Kidney capillary endothelial cell (primary cell): ENCODE data around the gene USP48.

Experiments used
- DNase-seq: peaks from one replicate; pipeline ENCODE4 v3.0.0-alpha.2; 2018; ENCODE audit warnings: low spot score

USP48 gene

DNA sequence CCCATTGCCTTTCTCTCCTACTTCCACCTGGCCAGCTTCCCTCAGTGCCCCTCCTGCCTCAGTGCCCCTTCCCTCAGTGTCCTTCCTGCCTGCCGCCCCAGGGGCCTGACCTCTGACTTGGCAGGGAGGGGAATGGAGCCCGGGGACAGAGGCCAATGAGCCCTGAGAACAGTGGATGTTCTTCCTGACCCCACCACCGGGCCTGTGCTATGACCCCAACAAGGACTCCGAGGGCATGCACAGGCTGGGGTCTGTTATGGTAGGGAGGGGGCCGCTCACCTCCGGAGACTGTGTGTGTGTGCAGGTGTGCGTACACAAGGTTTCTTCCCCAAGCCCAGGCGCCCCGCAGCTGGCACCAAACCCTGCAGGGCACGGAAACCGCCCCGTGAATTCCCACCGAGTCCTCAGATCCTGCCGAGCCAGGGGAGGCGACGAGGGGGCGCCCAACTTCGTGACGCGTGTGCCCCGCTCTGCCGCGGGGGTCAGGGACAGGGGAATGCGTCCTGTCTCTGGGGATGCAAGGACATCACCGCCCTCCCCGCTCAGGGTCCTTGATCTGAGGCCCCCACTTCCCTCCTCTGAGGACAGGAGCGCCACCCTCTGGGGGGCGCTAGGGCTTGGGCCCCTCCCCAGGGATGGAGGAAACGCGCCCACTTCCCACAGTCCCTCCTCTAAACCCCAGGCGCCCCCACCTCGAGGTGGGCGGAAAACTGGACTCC, 114.6 kb downstream of the USP48 start:
- no peak for DNase-seq

DNA sequence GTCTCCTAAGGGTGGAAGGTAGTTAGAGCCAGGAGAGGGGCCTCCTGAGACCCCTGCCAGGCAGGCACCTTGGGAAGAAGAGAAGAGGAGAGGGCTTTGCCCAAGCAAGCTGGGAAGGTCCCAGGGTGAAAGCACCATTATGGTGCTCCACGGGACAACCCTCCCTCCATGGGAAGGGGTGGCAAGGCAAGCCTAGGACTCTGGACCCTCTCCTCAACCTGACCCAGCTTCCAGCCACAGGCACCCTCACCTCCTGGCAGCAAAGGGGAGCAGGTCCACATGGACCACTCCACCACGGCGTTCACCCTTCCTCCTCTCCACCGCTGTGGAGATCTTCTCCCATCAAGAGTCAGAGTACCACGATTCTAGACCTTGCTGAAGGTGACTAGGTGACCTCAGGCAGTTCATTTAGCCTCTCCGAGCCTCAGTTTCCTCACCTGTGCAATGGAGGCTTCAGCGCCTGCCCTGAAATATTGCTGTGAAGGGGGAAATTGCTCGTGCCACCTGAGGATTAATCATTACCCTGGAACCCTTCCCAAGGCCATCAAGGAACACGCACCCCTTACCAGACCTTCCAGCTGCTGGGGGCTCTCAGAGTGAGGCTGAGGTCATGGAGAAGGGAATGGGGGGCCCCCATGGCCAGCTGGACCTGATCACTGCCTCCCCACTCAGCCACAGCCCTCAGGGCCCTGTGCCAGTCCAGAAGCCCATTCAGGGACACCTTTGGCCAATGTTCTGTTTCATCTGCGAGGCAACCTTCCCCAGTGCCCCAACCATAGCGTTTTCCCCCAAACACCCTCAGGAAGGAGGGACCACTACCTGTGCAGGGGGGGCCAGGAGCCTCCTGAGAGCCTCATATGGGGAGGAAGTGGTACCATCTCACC, 115.4 kb downstream of the USP48 start:
- no peak for DNase-seq

DNA sequence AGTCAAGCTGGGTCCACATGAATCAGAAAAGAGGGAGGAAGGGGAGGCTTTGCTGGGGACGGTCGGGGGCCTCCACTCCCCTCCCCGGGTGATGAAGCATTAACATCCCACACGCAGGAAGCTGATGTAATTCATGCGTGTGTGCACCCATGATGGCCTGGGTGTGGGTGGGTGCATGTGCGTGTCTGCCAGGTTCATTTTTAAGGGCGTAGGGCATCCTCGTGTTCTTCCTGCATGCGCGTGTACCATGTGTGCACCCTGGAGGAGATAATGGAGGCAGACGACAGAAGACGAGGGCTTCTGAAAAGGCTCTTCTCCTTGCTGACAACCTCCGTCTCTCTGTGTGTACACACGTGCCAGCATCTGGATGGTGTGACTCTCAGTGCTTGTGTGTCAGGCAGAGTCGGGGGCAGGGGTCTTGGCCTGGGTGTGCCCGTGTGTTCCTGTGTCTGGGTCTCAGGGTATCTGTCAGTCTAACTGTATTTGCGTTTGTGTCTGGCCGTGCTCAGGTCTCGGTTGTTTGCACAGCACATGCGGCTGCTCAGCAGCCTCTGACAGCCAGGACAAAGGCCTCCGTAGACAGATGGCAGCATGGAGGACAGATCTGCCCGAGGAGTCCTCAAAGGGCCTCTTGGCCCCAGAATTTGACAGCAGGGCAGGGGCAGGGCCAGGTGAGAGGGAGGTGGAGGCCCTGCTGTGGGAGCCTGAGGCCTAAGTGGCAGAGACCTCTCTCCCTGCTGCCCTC, 116.2 kb downstream of the USP48 start:
- no peak for DNase-seq

DNA sequence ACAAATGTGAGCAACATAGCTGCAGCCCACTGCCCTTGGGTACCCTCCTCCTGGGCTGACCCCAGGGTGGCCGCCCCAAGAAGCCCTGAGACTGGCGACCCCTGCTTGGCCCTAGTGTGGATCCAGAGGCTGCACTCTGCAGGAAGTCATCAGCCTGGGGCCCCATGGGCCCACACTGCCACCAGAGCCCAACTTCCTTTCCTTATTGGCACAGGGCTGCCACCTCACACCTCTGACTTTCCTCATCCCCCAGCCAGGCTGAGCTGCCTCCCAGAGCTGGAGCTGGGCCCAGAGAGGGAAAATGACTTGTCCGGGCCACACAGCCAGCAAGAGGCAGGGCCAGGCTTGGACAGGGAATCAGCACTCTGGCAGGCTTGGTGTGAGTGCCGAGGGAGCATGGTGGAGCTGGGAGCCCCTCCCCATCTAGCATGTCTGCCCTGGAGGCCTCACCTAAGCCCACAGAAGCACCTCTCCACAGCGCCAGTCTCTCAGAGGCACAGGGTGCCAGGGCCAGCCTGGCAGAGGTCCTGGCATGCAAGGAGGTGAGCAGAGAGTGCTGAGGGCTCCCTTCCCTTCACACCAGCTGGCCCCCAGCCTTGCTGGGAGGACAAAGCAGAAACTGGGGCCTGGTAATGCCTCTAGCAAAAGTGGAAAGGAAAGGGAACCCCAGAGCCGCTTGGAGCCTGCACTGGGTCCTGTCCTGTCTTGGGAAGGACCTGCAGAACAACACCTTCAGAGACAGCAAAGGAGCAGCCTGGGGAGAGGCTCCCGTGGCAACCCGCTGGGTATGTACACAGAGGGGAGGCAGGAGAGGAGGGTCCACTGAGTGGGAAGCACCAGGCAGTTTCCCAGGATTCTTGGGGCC, 117.0 kb downstream of the USP48 start:
- no peak for DNase-seq

DNA sequence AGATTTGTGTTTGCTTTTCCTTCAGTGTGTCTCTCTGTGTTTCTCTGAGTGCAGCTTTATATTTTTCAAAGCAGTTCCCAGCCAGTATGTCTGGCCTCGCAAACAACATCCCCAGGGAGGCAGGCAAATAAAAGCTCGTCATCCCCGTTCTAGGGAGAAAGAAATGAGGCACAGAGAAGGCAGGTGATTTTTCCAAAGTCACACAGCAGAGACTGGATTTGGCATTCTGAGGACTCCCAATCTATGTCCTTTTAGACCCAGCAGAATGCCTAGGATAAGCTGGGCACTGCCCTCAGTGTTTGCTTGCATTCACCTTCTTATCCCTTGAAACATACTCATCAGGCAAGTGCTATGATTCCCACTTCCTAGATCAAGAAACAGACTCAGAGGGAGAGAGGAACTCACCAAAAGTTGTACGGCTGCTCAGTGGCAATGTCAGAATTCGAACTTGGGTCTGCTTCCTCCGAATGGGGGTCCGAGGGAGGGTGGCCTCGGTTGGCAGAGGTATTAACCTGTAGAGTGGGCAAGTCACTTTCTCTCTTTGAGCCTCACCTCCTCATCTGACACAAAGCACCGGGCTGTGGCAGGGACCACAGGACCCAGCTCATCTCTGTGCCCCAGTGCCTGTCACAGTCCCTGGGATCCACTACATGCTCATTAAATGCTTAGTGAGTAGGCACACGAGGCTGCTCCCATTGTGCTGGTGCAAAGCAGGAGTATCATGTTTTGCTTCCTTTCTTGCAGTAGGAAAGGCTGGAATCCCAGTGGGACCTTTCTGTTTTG, 118.0 kb downstream of the USP48 start:
- no peak for DNase-seq

DNA sequence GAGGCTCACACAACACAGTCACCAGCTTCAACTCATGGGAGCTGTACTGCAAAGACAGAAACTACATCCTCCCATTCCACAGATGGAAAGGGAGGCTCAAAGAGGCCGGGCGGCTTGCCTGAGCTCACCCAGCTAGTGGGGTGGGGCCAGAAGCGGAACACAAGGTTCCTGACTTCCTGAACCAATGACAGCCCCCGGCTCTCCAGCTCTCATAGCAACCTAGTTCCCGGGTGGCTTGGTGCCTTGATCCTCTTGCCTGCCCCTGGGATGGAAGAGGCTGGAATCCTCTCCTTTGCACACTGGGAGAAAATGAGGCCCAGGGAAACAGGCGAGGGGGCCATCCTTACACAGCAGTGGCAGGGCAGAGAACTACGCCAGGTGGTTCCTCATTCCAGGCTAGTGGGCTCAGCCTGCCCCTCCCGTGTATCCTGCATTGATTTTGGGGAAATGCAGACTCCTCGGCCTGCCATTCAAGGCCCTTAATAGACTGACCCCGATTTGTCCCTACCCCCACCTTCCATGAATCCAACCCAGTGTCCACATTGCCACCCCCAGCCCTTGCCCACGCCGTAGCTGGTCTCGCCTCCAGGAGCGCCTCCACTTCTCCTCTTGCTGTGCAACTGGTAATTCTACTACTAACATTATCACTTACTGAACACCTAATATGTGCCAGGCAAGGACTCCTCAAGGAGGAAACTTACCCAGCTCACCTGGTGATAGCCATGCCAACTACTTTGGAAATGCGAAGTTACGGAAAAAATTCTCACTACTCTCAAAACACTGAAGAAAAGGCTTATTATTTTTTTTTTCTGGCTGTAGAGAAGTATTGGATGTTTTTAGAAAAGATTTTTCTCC, 118.8 kb downstream of the USP48 start:
- DNase-seq: no peak

DNA sequence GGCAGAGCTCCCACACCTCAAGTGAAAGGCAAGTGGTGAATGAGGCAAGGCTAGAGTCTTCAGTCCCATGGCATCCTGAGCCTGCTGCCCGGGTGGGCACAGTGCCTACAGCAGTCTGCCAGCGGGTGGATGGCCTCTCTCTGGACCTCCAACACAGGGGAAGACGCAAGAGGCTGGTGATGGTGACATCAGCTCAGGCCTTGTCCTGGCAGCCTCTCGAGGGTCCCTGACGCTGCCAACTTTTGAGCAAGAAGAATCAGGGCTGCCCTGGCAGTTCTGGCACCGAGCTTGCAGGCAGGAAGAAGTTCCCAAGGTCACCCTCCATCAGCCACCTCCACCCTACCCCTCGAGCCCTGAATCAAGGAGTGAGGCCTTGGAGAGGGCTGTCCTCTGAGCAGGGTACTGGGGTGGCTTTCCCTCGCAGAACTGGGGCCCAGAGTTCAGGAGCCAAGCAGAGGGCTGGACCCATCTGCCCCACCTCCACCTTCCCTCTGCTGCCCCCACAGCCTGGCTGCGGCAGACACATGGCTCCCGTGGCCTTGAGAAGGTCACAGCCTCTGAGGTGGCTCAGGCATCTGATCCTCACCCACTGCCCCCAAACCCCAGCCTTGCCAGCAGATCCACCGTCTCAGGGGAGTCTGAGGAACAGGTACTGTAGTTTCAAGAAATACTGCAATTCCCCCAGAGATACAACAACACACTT, 119.5 kb downstream of the USP48 start:
- no peak for DNase-seq

DNA sequence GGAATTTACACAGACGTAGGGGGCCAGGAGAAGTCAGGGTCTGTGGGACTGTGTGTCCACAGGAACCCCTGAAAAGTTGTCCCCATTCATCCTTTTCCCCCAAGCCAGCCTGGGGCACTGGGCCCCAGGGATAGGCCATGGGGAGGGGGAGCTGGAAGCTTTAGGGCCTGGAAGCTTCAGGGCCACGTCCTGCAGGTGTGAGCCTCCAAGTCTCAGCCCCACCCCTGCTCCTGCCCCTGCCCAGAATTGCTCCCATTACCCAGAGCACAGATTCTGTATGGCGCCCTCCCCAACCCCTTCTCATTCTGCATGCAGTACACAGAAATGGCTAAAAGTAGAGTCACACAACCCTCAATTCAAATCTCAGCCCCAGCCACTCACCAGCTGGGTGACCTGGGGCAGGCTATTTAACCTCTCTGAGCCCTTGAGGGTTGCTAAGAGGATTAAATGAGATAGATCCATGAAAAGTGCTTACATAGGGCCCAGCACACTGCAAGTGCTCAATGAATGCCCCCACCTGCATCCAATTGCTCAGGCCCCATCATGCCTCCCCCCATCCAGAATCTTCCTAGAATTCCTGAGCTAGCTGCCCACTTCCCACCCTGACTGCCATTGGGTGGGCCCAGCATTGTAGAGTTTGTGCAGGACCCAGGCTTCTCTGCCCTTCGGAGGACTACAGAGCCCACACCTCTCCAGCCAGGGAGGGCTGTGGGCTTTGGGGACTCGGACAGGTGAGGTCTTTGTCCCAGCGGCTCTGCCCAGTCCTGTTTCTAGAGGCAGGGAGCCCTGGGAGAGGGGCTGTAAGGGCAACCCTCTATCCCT, 120.3 kb downstream of the USP48 start:
- no peak for DNase-seq

DNA sequence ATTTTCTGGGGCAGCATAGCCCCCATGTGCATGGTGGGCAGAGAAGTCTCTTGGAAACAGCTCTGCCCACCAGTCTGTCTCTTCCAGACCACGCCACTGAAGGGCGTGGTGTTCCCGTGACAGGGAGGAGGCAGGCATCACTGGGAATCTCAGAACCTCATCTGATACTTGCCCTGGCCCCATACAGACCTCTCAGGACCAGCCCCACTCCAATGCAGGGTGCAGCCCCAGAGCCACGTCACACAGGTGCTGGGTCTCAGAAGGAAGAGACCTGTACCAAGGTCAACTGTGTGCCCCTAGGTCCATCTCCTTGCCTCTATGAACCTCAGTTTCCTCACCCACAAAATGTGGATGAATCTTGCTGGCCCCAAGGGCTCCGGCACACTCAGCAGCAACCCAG, 121.1 kb downstream of the USP48 start:
- no peak for DNase-seq

DNA sequence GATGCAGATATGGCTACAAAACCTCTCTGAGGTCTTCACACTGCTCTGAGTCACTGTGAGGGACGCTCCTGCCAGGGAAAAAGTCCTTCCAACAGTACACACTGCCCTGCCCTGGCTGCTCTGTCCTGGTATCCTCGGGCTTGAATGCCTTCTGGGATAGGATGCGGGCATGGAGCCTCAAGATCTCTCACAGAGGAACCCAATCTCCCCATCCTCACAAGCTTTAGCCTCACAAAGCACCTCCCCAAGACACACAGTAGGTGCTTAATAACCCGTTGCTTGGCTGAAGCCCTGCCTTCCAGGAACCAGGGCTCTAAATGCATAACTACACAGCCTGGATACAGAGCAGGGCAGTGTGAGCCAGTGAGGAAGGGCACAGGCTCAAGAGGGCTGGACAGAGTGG, 123.0 kb downstream of the USP48 start:
- no peak for DNase-seq

DNA sequence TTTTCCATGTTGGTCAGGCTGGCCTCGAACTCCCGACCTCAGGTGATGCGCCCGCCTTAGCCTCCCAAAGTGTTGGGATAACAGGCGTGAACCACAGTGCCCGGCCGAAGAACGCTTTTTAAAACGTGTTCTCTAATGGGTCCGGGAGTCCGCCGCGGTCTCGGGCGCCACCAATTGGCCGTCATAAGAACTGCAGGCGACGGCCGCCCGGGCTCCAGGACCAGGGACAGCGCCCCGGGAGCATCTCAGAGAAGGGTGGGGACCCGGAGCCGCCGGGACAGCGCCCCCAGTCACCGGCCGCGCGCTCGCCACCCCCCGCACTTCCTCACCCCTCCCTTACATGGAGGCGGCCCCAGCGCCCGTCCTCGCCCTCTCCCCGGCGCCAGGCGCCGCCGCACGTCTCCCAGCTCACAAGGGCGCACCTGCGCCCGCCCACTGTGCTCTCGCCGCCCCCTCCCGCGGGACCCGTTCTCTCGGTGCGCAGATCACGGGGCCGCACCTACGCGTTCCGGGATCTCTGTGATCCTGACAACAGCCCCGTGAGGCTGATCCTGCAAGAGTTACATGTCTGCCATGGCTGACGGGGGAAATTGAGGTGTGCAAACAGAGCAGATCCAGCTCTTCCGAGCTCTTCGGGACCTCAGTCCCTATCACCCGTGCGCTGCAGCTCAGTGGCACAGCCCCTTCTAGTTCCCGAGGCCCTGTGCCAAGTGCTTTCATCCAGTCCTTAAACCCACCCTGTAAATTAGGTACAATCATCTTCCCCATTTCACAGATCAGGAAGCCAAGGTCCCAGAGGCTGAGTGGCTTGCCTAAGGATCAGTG, 123.6 kb downstream of the USP48 start:
- no peak for DNase-seq

DNA sequence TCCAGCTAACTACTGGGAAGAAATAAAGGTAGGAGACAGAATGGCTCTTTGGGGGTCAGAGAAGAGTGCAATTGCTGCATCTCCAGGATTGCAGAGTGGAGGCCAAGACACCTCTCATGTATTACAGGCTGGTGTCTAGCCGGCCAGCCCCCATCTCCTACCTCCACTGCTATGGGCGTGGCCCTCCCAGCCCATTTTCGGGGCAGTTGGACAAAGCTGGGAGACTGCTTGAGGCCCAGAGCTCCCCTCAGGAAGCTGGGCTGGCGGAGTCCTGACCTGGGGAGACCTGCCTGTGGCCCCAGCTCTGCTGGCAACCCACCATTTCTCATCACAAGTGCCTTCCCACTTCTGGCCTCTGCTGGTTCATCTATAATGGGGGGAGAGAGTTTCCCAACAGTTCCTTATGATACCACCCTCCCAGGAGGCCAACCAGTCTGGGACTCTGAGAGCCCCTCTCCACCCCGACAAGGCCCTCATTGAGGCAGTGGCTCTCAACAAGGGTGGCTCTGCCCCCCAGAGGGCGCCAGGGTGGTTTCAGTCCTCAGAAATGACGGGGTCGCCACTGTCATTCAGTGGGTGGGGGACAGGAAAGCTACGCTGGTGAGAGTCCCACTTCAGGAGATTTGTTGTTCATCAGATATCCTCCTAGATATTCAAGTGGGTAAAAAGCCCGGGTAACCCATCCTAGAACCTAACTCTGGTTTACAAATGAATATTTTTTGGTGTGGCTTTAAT, 125.3 kb downstream of the USP48 start:
- DNase-seq: no peak

DNA sequence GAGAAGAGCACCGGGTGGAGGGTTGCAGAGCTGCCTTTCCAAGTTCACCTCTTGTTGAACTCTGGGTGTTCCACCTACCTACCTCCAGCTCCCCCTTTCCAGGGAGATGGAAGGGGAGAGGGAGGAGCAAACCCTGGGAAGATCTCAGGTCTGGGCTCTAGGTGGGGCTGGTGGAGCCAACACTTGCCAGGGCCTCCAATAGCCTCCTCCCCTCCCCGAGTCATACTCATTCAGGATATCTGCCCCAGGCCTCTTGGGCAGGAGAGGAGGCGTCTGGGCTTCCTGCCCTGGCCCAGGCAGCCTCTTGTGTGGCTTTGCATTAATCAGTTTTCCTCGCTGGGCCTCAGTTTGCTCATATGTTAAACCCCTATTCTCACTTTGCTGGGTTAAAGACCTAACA, 127.2 kb downstream of the USP48 start:
- DNase-seq: no peak

DNA sequence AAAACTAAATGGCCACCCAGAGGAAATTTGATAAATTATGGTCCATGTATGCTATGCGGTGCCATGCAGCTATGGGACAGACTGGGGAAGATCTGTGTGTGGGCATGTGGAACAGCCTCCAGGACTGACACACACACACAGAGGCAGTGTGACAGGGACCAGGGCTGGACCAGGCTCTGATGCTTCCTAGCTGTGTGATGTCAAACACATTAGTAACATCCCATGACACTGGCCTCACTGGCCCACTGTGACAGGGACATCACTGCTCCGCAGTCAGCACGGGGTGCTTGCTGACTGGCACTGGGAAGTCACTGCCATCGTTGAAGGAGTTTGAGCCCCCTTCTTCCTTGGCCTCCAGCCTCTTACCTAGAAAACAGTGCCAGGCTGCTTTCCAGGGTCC, 127.7 kb downstream of the USP48 start:
- no peak for DNase-seq

DNA sequence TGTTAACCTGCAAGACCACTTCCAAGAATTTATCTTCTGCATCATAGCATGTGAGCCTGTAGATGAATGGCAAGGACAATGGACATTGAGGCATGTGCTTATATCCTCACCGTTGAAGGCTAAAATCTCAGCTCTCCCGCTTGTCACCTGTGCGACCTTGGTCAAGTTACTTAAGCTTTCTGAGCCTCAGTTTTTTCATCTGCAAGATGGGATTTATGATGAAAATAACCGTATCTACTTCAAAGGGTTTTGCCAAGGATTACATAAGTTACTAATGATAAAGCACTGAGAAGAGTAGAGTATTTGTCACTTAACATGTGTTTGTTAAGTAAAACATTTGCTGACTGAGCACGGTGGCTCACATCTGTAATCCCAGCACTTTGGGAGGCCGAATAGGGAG, 128.7 kb downstream of the USP48 start:
- no peak for DNase-seq

DNA sequence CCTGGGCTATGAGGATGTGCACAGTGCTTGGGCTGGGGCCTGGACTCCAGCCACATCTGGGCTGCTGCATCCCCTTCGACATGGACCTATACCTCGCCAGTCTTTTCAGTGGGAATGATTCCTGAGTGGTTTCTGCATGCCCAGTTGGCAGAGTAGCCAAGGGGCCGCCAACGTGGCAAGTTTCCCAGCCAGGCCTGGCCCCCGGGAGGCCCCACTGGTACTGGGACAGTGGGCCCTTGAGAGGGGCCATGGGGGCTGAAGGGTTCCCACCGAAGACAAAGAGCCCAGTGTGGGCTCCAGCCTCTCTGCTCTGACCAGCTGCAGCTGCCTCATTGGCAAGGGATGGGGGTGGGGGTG, 129.2 kb downstream of the USP48 start:
- DNase-seq: no peak
